Common myeloid progenitor, CD34-positive (primary cell): Measurements from ENCODE around the gene SMAD9. TPM values are rescaled to one million over a fixed set of nuclear protein-coding genes. Genes with fewer than 3 reads are reported as not detected.

Experiments used
- CTCF ChIA-PET: fragments of 350-600 bp; sonication (Branson Sonifier 250); formaldehyde crosslinking; loops from one replicate; lab custom pipeline; 2021; ENCODE audit warnings: antibody characterized with exemption; lab: Charles Lee
- POLR2A ChIA-PET: fragments of 350-600 bp; sonication (Branson Sonifier 250); formaldehyde crosslinking; loops from one replicate; lab custom pipeline; 2021; ENCODE audit warnings: antibody characterized with exemption; lab: Charles Lee
- DNase-seq, 3 donors: peaks; one replicate each; pipeline versions ENCODE4 v3.0.0 to v3.0.0-alpha.2; 2013
- H3K27ac ChIP-seq, 2 experiments: 1 replicate in 1 of 2; 2 replicates in 1 of 2; pipeline ENCODE4 v1.7.0; 2013; ENCODE audit warnings: inconsistent platforms in 2 of 2, low read length in 2 of 2, mild to moderate bottlenecking in 2 of 2, low read depth in 1 of 2, moderate library complexity in 1 of 2; ENCODE audit not compliant: severe bottlenecking in 2 of 2, insufficient read depth in 1 of 2, poor library complexity in 1 of 2
- H3K27me3 ChIP-seq, 5 experiments: replicated peaks in 2 of 5; 1 replicate in 3 of 5; 2 replicates in 2 of 5; pipeline versions ENCODE4 v1.6.1 to v1.7.0; 2013; ENCODE audit warnings: low read length in 4 of 5, mild to moderate bottlenecking in 2 of 5, moderate library complexity in 2 of 5, inconsistent platforms in 1 of 5; ENCODE audit not compliant: insufficient read depth in 5 of 5, control insufficient read depth in 4 of 5
- H3K36me3 ChIP-seq, 4 experiments: 1 replicate in 2 of 4; 2 replicates in 2 of 4; pipeline versions ENCODE4 v1.6.1 to v1.7.0; 2013; ENCODE audit warnings: low read length in 3 of 4, control low read depth in 1 of 4, mild to moderate bottlenecking in 1 of 4; ENCODE audit not compliant: control insufficient read depth in 4 of 4, insufficient read depth in 4 of 4
- H3K4me1 ChIP-seq, 4 experiments: 1 replicate in 3 of 4; 2 replicates in 1 of 4; pipeline versions ENCODE4 v1.6.1 to v1.7.1; 2013; ENCODE audit warnings: low read length in 3 of 4, mild to moderate bottlenecking in 3 of 4, control low read depth in 1 of 4, inconsistent platforms in 1 of 4, moderate library complexity in 1 of 4; ENCODE audit not compliant: control insufficient read depth in 4 of 4, insufficient read depth in 4 of 4; ENCODE audit errors: control extremely low read depth in 1 of 4
- H3K4me3 ChIP-seq, 7 experiments: 1 replicate in 4 of 7; 2 replicates in 3 of 7; pipeline versions ENCODE4 v1.5.1 to v1.7.0; 2013; ENCODE audit warnings: mild to moderate bottlenecking in 7 of 7, low read length in 6 of 7, moderate library complexity in 6 of 7, inconsistent platforms in 2 of 7, low read depth in 2 of 7, control low read depth in 1 of 7; ENCODE audit not compliant: insufficient read depth in 4 of 7, control insufficient read depth in 1 of 7; ENCODE audit errors: extremely low read depth in 1 of 7
- H3K9me3 ChIP-seq, 5 experiments: 1 replicate in 4 of 5; 2 replicates in 1 of 5; pipeline versions ENCODE4 v1.6.1 to v1.7.1; 2013; ENCODE audit warnings: low read length in 4 of 5, mild to moderate bottlenecking in 2 of 5, inconsistent platforms in 1 of 5, low read depth in 1 of 5, moderate library complexity in 1 of 5; ENCODE audit not compliant: control insufficient read depth in 4 of 5, insufficient read depth in 2 of 5; ENCODE audit errors: control extremely low read depth in 1 of 5
- WGBS: methylation state at CpG from one replicate; pipeline ENCODE4 v1.1.5; 2013; ENCODE audit not compliant: insufficient coverage; 5-methylcytosine and 5-hydroxymethylcytosine counted together
- polyA plus RNA-seq: library from polyadenylated mRNA; unstranded; fragments of 120-200 nt; gene quantifications from one replicate; pipeline ENCODE4 v1.2.1, GENCODE V29; 2013

Gene SMAD9
- 0.18 TPM for polyA plus RNA-seq

- 0% methylated on average over 32 of the region's 104 CpGs for WGBS
- ChIA-PET POLR2A (interaction anchor here (0.6 kb wide), 1 partner anchor 73 kb away, joined by 4 read pairs; no protein-coding TSS in a partner anchor), CTCF (interaction anchor here (1.1 kb wide), 1 partner anchor 61 kb away, joined by 3 read pairs; no protein-coding TSS in a partner anchor)
- peak; percentile 46 to 86 (median 75) for DNase-seq
- Histone ChIP-seq H3K27ac (no peak within 1 kb of the TSS), H3K9me3 (no peaks in the 10 kb centered on the region), H3K4me3 (peak within 1 kb of the TSS; percentile 12 to 76 (median 62)), H3K36me3 (no peaks in the 10 kb centered on the region), H3K27me3 (peaks cover 16 to 45% (median 23%) of the 10 kb centered on the region in 5 experiments), H3K4me1 (peaks cover 4 to 13% (median 11%) of the 10 kb centered on the region in 4 experiments)
Measured at GRCh38 chr13:36919833-36920615, at the start of gene SMAD9. TSS of gene SMAD9 (minus strand) at chr13:36920238. CDS start at chr13:36879689, 40,549 bp downstream.

- H3K27me3 ChIP-seq = no peaks in the 10 kb centered on the region
- H3K4me3 ChIP-seq = no peak overlapping the region
- no peaks in the 10 kb centered on the region for H3K9me3 ChIP-seq
- ChIA-PET POLR2A (no interaction called here), CTCF (no interaction called here)
- H3K27ac ChIP-seq = no peak overlapping the region
- H3K36me3 ChIP-seq = peaks cover 14 to 55% (median 31%) of the 10 kb centered on the region in 4 experiments
- WGBS = 100% methylated on average over 1 of the region's 4 CpGs
- H3K4me1 ChIP-seq = no peaks in the 10 kb centered on the region
- DNase-seq = no peak
Measured at GRCh38 chr13:36966404-36966803, 46.4 kb upstream of the SMAD9 start.

GRCh38 chr13:36965767-36966166 lies 45.7 kb upstream of the SMAD9 start:
- Histone ChIP-seq H3K27me3 (no peaks in the 10 kb centered on the region), H3K4me3 (no peak overlapping the region), H3K27ac (no peak overlapping the region), H3K36me3 (peaks cover 13 to 55% (median 29%) of the 10 kb centered on the region in 4 experiments), H3K4me1 (no peaks in the 10 kb centered on the region), H3K9me3 (no peaks in the 10 kb centered on the region)
- DNase-seq = no peak
- POLR2A ChIA-PET = no interaction called here
- WGBS = no CpG with 5 or more reads among the region's 2 CpGs
- CTCF ChIA-PET = interaction anchor here (0.7 kb wide), 1 partner anchor 15 kb away, joined by 3 read pairs; no protein-coding TSS in a partner anchor

GRCh38 chr13:36959456-36960116 lies 39.5 kb upstream of the SMAD9 start:
- Histone ChIP-seq H3K9me3 (no peaks in the 10 kb centered on the region), H3K27me3 (no peaks in the 10 kb centered on the region), H3K27ac (no peak overlapping the region), H3K4me3 (no peak overlapping the region), H3K36me3 (peaks cover 7 to 49% (median 42%) of the 10 kb centered on the region in 4 experiments), H3K4me1 (no peaks in the 10 kb centered on the region)
- ChIA-PET CTCF (interaction anchor here (0.9 to 1.9 kb wide), 2 partner anchors 20 to 22 kb away, joined by 3 to 7 read pairs; no protein-coding TSS in a partner anchor), POLR2A (no interaction called here)
- 83% methylated on average over 1 of the region's 2 CpGs for WGBS
- no peak for DNase-seq

GRCh38 chr13:36954542-36954941 lies 34.5 kb upstream of the SMAD9 start:
- CTCF ChIA-PET = no interaction called here
- no peaks in the 10 kb centered on the region for H3K27me3 ChIP-seq
- H3K4me1 ChIP-seq = no peaks in the 10 kb centered on the region
- H3K9me3 ChIP-seq = no peaks in the 10 kb centered on the region
- DNase-seq = no peak
- no peak overlapping the region for H3K27ac ChIP-seq
- no peak overlapping the region for H3K4me3 ChIP-seq
- POLR2A ChIA-PET = no interaction called here
- peaks cover 14 to 44% (median 40%) of the 10 kb centered on the region in 4 experiments for H3K36me3 ChIP-seq

GRCh38 chr13:36950920-36951319 lies 30.9 kb upstream of the SMAD9 start:
- no CpG with 5 or more reads among the region's 2 CpGs for WGBS
- Histone ChIP-seq H3K4me1 (no peaks in the 10 kb centered on the region), H3K4me3 (no peak overlapping the region), H3K9me3 (no peaks in the 10 kb centered on the region), H3K27me3 (no peaks in the 10 kb centered on the region), H3K27ac (no peak overlapping the region), H3K36me3 (peaks cover 14 to 36% (median 26%) of the 10 kb centered on the region in 4 experiments)
- peak in 2 of 3 donors; percentile 9 to 23 for DNase-seq
- CTCF ChIA-PET = no interaction called here
- POLR2A ChIA-PET = no interaction called here

GRCh38 chr13:36950330-36950729 lies 30.3 kb upstream of the SMAD9 start:
- 96% methylated on average over 4 of the region's 4 CpGs for WGBS
- no peak for DNase-seq
- Histone ChIP-seq H3K4me3 (no peak overlapping the region), H3K27ac (no peak overlapping the region), H3K36me3 (peaks cover 14 to 36% (median 25%) of the 10 kb centered on the region in 4 experiments), H3K27me3 (no peaks in the 10 kb centered on the region), H3K9me3 (no peaks in the 10 kb centered on the region), H3K4me1 (no peaks in the 10 kb centered on the region)
- CTCF ChIA-PET = no interaction called here
- POLR2A ChIA-PET = no interaction called here
